GM19023 (cell line): ENCODE results near the gene TUBAL3.

Experiments used
- ATAC-seq: cut with Tn5 transposase; IDR thresholded peaks from one replicate; pipeline ENCODE4 v1.9.1; 2021; ENCODE audit warnings: mild to moderate bottlenecking, moderate library complexity; ENCODE audit not compliant: unreplicated experiment

The TUBAL3 gene

GRCh38 chr10:5404208-5405041 lies at the start of gene TUBAL3:
Gene TUBAL3, minus strand, starts transcription at chr10:5404828. Its CDS starts 36 bp downstream, at chr10:5404792.
- ATAC-seq, result no peak

GRCh38 chr10:5453749-5454489 lies 49.3 kb upstream of the TUBAL3 start:
- no peak for ATAC-seq

- ATAC-seq, result no peak
Observed at GRCh38 chr10:5450605-5451384, 46.2 kb upstream of the TUBAL3 start.

GRCh38 chr10:5449823-5450222 lies 45.2 kb upstream of the TUBAL3 start:
- ATAC-seq, result no peak

- ATAC-seq, result no peak
Observed at GRCh38 chr10:5449227-5449626, 44.6 kb upstream of the TUBAL3 start.

- ATAC-seq, result no peak
Observed at GRCh38 chr10:5448333-5449001, 43.8 kb upstream of the TUBAL3 start.

GRCh38 chr10:5447611-5448071 lies 43.0 kb upstream of the TUBAL3 start:
- ATAC-seq, result peak; percentile 47

- no peak for ATAC-seq
Observed at GRCh38 chr10:5447056-5447455, 42.4 kb upstream of the TUBAL3 start.

- ATAC-seq, result peak; percentile 36
Observed at GRCh38 chr10:5446390-5446926, 41.8 kb upstream of the TUBAL3 start.

- no peak for ATAC-seq
Observed at GRCh38 chr10:5445006-5445405, 40.4 kb upstream of the TUBAL3 start.

- peak; percentile 76 for ATAC-seq
Observed at GRCh38 chr10:5443429-5443828, 38.8 kb upstream of the TUBAL3 start.

- ATAC-seq, result peak; percentile 20
Observed at GRCh38 chr10:5442990-5443370, 38.4 kb upstream of the TUBAL3 start.

- ATAC-seq, result no peak
Observed at GRCh38 chr10:5442065-5442989, 37.7 kb upstream of the TUBAL3 start.

GRCh38 chr10:5441106-5441505 lies 36.5 kb upstream of the TUBAL3 start:
- ATAC-seq, result no peak

GRCh38 chr10:5440206-5440605 lies 35.6 kb upstream of the TUBAL3 start:
- ATAC-seq, result no peak

- no peak for ATAC-seq
Observed at GRCh38 chr10:5435328-5435727, 30.7 kb upstream of the TUBAL3 start.

GRCh38 chr10:5434017-5434753 lies 29.6 kb upstream of the TUBAL3 start:
- ATAC-seq, result peak; percentile 64

GRCh38 chr10:5433182-5433581 lies 28.6 kb upstream of the TUBAL3 start:
- no peak for ATAC-seq

GRCh38 chr10:5428133-5428532 lies 23.5 kb upstream of the TUBAL3 start:
- no peak for ATAC-seq
